Fibroblast of skin of right biceps (primary cell): Measurements from ENCODE around the gene COL18A1.

Source experiments
- DNase-seq: peaks from one replicate; pipeline ENCODE4 v3.0.0-alpha.2; 2013

COL18A1 gene

DNA sequence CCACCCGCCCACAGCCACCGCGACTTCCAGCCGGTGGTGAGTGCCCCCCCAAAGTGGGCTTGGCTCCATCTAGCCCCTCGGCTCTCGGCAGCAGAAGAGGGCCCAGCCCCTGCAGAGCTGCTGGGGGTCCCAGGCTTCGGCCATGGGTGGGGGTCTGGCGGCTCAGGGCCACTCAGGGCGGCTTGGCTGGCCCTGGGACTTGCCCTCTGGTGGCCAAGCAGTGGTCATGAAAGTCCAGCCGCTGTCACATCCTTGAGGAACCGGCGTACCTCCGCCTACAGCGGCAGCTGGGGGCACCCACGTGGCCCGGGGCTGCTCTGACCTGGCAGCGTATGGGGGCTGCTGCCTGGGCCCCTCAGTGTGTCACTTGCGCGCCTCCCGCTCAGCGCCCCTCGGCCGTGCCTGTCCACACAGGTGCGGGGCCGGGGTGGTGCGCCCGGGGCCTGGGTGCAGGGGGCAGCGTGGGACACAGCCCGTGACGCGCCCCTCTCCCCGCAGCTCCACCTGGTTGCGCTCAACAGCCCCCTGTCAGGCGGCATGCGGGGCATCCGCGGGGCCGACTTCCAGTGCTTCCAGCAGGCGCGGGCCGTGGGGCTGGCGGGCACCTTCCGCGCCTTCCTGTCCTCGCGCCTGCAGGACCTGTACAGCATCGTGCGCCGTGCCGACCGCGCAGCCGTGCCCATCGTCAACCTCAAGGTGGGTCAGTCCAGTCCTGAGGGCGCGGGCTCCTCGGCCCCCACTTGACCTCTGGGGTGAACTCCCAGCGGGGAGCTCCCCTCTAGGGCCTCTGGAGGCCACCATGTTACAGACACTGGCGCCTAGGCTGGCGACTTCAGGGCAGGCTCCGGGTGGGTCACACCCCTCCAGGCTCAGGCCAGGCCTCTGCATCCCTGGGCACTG, 104.9 kb downstream of the COL18A1 start:
- DNase-seq = no peak

DNA sequence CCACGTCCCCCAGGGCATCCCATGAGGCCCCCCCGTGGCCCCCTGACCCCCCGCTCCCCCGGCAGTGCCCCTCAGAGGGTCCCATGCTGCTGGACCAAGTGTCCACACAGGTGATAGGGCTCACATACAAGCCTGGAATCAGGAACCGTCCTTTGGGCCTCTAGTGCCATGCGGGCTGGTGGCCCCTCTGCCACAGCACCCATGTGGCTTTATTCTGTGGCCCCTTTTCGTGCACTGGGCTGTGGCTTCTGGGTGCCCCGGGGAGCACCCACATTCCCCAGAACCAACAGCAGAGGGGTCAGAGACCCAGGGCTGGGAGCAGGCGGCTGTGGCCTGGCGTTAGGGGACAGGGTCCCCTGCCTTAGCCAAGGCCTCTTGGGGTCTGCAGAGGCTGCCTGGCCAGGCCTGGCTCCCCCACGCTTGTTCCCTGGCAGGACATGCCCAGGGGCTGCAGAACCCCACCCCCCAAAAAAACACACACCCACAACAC, 105.5 kb downstream of the COL18A1 start:
- DNase-seq = no peak

DNA sequence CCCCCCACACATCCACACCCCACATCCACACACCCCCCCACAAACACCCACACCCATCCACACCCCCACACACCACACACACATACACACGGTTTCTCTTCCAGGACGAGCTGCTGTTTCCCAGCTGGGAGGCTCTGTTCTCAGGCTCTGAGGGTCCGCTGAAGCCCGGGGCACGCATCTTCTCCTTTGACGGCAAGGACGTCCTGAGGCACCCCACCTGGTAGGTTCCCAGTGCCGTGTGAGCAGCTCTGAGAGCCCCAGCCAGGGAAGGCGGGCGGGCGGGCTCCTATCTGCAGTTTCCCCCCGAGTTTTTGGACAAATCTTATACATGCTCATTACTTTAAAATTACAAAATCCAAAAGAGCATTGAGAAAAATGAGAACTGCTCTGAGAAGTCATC, 106.0 kb downstream of the COL18A1 start:
- no peak for DNase-seq

DNA sequence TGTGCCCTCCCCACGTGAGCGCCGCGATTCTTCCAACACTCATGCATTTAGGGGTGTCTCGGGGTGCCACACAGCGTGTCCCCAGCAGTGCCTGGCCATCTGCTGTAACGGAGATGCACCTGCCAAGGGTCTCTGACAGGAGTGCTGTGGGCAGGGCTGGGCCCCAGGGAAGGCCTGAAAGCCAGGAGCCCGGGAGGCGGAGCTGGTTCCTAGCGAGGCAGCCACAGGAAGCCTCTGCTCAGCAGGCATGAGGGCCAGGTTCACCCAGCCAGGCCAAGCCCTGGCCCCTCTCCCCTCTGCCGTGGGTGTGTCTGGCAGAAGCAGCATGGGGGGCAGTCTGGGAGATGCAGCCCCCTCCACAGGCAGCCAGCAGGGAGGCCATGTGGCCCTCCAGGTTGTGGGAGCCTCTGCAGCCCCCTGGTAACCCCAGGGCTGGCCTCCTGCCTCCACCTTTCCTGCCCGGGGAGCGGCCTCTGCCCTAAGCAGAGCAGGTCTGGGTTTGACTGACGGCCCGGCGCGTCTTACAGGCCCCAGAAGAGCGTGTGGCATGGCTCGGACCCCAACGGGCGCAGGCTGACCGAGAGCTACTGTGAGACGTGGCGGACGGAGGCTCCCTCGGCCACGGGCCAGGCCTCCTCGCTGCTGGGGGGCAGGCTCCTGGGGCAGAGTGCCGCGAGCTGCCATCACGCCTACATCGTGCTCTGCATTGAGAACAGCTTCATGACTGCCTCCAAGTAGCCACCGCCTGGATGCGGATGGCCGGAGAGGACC, 106.9 kb downstream of the COL18A1 start:
- DNase-seq = no peak

DNA sequence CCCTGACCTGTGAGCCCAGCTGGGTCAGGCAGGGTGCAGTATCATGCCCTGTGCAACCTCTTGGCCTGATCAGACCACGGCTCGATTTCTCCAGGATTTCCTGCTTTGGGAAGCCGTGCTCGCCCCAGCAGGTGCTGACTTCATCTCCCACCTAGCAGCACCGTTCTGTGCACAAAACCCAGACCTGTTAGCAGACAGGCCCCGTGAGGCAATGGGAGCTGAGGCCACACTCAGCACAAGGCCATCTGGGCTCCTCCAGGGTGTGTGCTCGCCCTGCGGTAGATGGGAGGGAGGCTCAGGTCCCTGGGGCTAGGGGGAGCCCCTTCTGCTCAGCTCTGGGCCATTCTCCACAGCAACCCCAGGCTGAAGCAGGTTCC, 107.6 kb downstream of the COL18A1 start:
- no peak for DNase-seq

DNA sequence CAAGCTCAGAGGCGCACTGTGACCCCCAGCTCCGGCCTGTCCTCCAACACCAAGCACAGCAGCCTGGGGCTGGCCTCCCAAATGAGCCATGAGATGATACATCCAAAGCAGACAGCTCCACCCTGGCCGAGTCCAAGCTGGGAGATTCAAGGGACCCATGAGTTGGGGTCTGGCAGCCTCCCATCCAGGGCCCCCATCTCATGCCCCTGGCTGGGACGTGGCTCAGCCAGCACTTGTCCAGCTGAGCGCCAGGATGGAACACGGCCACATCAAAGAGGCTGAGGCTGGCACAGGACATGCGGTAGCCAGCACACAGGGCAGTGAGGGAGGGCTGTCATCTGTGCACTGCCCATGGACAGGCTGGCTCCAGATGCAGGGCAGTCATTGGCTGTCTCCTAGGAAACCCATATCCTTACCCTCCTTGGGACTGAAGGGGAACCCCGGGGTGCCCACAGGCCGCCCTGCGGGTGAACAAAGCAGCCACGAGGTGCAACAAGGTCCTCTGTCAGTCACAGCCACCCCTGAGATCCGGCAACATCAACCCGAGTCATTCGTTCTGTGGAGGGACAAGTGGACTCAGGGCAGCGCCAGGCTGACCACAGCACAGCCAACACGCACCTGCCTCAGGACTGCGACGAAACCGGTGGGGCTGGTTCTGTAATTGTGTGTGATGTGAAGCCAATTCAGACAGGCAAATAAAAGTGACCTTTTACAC, 108.2 kb downstream of the COL18A1 start:
- DNase-seq = no peak

DNA sequence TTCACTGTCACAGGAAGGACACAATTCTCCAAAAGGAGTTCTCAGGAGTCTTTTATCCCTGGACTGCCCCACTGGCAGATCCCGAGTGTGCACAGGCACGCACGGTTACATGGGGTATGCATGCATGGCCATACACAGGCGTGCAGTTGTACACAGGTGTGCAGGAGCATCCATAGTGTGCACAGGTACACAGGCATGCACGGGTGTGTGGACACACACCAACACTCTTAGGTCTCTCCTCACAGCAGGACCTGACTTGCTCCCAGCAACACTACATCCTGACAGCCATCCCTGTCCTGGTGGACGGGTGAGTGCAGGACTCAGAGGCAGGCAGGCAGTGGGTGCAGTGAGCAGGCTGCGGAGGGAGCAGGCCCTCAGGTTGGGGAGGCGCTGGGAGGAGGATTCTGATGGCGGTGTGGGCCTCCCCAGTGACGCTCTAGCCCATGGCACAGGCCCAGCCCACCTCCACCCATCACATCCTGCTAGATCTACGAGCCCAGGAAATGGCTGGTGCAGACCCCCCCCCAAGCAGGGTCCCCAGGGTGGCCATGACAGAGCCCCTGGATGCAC, 108.9 kb downstream of the COL18A1 start:
- DNase-seq = no peak

DNA sequence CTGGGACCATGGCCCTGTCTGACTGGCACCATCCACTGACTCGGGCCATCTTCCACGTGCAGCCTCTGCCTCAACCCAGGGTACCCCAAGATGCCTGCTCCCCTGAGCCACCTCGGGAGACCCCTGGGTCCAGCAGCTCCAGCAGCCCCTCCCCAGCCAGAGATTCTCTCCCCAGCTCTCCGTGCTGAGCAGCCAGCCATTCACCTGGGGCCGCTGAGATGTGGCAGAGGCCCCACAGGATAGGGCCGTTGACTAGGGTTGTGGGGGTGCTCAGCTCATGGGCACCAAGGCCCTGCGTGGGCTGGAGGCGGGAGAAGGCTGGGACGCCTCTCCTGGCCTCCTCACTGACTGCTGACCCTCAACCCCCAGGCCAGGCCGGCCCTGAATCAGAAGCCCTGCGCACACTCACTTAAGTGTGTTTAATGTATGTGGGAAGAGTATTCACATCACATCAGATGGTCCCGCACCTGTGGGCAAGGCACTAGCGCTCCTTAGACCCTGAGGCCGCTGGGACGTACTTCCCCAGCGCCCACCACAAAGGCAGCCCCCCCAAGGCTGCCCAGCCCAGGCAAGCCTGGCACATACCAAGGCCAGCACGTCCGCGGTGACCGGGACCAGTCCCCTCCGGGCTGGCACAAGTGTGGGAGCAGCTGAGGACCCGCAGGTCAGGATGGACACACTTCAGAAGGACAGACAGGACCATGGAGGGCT, 109.5 kb downstream of the COL18A1 start:
- no peak for DNase-seq

DNA sequence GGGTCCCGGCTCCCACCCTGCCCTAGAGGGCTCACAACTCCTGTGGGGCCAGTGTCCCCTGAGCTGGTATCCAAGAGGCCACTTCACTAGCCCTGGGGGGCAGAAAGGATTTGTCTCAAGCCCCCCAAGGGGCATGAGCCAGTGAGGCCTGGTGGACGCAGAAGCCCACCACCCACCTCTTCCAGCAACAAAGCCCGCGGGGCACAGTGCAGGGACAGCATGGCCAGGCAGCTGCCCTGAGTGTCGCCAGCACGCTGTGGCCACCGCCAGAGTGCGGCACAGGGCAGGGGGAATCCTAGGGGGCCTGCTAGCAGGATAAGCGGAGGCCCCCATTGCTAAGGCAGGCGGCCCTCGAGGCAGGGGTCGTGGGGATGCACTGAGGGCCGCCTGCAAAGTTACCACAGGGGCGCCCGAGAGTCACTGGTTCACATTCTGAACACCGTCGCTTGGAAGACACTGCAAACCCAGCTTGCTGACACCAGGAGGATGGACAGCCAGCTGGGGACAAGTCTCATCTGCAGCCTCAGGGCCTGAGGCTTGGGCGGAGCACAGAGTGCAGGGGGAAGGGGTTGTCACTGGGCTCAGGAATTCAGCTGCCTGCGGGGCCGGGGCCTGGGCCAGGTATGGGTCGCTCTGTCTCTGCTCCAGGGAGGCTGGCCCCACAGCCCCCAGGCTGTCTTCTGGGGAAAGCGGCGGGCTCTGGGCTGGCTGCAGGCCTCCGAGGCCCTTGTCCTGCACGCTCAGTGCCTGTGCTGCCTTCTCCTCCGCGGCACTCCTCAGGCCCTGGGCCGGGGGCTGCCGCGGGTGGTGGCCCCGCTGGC, 110.5 kb downstream of the COL18A1 start:
- DNase-seq = no peak

DNA sequence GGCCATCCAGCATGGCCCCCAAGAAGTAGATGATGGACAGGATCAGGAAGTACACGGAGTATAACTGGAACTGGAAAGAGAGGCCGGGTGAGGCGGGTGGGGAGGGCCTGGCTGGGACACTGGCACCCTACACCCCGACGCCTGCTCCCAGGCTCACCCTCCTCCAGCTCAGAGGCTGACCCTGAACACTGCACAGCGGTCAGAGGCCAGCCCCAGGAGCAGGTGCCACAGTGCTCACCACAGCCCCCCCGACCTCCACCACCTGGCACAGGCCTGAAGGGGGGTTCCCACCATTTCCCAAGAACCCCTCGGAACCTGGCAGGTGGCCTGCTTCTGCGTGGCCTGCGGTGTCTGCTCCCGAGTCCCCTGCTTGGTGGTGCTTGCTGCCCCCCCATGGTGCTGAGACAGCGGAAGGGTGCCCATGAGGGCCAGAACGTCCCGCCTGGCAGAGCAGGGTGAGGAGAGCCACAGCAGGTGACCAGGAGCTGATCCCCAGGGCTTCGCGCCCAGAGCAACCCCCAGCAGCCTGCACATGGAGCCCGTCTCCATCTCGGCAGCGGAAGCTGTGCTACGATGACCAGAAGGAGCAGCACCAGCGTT, 111.2 kb downstream of the COL18A1 start:
- no peak for DNase-seq

DNA sequence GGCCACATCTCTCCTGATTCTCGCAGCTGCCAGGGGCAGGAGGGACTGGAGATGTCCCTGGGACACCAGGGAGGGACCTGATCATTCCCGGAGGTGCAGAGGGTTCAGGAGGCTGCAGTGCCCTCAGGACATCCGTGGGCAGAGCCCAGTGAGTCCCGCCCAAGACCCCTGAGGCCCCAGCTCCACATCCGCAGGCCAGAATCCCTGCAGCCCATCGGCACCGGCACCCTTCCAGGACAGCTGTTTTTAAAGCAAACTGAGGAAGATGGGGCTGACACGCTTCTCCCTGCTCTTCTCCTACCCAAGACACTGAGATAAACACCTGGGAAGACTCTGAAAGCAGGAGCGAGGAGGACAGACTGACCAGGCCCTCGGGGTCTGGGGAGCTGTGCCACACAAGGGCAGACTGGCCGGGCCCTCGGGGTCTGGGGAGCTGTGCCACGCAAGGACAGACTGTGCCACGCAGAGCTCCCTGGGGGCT, 111.7 kb downstream of the COL18A1 start:
- no peak for DNase-seq

DNA sequence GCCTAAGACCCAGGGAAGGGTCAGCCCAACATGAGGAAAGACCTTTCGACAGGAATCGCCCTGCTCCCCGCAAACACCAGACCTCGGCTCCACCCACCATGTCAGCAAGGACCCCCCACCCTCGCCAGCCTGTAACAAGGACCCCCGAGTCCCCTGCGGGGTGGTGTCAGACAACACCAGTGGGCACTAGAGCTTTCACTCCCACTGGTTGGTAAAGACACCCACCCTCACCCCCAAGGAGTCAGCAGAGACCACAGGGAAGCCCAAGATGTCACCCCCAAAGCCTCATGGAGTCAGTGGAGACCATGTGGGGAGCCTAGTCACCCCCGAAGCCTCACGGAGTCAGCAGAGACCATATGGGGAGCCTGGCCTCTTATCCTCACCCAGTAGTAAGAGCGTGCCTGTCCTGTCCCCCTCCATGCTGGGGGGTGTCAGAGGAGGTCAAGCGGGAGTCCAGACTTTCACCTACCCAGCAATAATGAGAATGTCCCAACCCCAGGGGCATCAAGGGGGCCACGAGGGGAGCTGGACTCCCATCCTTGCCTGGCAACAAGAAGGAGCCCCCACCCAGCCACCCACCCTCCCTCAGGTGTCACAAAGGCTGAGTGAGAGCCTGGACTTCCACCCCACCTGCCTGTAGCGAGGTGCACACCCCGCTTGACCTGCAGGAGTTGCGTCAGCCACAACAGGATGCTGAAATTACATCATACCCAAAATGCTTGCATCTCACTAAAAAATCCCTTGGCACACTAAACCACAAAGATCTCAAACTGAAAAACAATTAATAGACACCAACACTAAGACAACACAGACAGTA, 112.5 kb downstream of the COL18A1 start:
- DNase-seq = no peak

DNA sequence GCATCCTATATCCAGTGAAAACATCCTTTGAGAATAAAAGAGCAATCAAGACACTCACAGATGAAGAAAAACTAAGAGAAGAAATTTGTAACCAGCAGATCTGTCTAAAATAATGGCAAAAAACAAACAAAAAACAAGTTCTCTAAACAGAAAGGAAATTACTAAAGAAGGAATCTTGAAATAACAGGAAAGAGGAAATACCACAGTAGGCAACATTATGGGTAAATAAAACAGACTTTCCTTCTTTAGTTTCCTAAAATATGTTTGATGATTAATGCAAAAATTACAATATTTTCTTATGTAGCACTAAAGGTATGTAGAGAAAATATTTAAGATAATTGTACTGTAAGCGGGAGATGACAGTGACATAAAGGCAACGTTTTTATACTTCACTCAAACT, 113.8 kb downstream of the COL18A1 start:
- no peak for DNase-seq

DNA sequence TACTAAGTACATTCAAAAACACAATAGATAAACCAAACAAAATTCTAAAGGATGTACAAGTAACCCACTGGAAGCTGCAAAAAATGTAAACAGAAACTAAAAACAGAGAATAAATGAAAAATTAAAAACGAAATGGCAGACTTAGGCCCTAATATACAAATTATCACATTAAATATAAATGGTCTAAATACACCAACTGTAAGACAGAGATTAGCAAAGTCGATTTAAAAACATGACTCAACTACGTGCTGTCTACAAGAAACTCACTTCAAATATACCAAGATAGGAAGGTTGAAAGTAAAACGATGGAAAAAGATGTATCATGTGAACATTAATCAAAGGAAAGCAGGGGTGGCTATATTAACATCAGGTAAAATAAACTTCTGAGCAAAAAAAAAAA, 114.2 kb downstream of the COL18A1 start:
- DNase-seq = no peak

DNA sequence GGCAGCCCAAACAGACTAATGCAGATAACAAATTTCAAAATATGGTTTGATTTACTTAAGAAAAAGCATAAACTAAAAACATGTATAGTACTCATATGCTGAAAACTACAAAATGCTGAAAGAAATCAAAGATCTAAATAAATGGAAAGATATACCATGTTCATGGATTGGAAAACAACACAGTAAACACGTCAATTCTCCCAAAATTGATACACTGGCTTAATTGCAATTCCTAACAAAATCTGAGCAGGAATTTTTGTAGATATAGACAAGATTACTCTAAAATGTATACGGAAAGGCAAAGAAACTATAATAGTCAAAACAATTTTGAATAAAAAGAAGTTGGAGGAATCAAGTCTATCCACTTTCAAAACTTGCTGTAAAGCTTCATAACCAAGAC, 116.3 kb downstream of the COL18A1 start:
- no peak for DNase-seq

DNA sequence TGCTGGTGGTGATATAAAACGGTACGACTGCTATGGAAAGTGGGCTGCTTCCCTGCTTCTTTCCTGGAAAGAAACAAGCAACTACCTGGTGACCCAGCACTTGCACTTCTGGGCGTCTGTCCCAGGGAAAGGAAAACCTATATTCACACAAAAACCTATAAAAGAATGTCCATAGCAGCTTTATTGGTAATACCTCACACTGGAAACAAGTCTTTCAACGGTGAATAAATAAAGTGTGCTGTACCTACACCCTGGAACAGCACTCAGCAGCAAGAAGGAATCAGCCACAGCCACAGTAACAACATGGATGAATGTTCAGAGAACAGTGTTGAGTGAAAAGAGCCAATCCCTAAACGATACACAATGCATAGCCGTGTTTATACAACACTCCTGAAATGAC, 117.4 kb downstream of the COL18A1 start:
- DNase-seq = no peak

DNA sequence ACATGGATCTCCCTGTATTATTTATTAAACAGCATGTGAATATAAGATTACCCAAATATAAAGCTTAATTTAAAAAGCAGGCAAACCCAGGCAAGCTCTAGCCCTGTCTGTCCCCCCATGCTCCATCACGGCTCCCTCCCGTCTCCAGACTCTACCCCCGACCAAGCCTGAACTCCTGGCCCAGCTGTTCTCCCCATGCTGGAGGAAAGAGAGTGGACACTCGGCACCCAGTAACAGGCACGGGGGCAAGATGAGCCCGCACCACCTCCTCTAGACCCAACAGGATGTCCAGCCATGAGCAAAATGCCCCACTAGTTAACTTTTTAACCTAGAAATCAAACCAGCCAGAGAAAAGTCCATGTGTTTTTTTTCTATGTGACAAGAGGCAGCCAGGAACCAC, 118.0 kb downstream of the COL18A1 start:
- no peak for DNase-seq

DNA sequence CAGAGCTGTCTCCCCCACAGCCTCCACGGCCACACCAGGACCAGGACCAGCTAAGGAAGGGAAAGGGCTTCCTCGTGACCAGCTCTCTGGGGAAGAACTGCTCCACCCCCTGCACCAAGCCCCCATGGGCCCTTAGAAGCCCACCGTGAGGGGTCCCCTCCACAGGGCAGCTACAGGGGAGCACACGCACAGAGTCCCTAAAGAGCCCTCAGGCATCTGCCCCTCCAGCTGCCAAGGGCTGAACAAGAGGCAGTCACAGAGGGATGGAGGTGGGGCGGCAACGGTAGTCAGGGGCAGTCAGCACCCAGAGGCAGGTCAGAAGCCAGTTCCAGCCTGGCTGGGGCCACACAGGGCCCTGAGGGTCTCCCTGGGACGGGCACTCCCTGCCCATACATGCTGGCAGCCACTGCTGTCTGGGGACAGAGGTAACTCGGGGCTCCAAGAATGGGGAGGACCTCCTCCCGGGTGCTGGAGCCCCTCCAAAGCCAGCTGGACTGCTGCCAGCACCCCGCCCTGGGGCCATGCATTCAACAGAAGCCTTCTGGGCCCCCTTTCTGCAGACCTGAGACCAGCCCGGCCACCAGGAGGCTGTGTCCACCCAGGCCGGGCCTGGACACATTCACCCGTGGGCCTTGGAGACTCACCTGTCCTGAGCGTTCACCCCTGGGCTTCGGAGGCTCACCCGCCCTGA, 118.6 kb downstream of the COL18A1 start:
- DNase-seq = no peak

DNA sequence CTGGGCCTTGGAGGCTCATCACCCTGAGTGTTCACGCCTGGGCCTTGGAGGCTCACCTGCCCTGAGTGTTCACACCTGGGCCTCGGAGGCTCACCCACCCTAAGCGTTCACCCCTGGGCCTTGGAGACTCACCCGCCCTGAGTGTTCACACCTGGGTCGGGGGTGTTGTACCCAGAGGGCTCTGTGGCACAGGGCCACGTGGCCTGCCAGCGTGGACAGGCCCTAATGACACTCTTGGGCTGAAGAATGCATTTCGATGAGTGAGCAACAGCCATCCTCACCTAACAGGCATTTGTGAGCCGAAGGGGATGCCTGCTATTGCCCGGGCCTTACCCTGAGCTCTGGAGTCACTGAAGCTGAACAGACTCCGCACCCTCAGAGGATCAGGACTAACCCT, 119.8 kb downstream of the COL18A1 start:
- DNase-seq = no peak
